Measurements from ENCODE around the gene ITGB1BP1.

DNA sequence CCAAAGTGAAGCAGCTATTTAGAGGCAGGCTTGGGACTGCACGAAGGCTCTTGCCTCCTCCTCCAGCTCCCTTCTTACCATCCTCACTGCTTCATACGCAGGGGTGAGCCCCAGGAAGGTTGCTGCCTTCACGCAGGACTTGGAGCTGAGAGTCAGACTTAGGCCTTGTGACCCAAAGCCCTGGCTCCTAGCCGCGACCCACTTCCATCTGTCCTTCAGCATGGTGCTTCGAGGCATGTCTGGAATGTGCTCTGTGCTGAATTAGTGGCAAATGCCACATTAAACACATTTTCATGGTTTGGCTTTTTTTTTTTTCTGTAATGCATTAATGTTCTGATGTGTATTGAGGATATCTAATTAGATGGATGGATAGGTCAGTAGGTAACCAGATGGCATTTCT lies 37.5 kb downstream of the ITGB1BP1 start:
- TF ChIP-seq, protein P1, sequence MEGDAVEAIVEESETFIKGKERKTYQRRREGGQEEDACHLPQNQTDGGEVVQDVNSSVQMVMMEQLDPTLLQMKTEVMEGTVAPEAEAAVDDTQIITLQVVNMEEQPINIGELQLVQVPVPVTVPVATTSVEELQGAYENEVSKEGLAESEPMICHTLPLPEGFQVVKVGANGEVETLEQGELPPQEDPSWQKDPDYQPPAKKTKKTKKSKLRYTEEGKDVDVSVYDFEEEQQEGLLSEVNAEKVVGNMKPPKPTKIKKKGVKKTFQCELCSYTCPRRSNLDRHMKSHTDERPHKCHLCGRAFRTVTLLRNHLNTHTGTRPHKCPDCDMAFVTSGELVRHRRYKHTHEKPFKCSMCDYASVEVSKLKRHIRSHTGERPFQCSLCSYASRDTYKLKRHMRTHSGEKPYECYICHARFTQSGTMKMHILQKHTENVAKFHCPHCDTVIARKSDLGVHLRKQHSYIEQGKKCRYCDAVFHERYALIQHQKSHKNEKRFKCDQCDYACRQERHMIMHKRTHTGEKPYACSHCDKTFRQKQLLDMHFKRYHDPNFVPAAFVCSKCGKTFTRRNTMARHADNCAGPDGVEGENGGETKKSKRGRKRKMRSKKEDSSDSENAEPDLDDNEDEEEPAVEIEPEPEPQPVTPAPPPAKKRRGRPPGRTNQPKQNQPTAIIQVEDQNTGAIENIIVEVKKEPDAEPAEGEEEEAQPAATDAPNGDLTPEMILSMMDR (IDR thresholded peaks at IDR 0.05) = no peak
- TF ChIP-seq POLR2A (IDR thresholded peaks at IDR 0.05) (no peak), POLR2AphosphoS5 (IDR thresholded peaks at IDR 0.05) (no peak), EP300 (IDR thresholded peaks at IDR 0.05) (no peak)

Measured in stomach (tissue), 4 donors.